Activated naive CD4-positive, alpha-beta T cell treated with anti-CD3 and anti-CD28 coated beads for 36 hours (primary cell): ENCODE measurements around the gene TNFRSF12A. TPM values are rescaled to one million over a fixed set of nuclear protein-coding genes. Genes with fewer than 3 reads are reported as not detected.

Experiments used
- CTCF ChIA-PET: fragments of 350-600 bp; sonication (Branson Sonifier 250); formaldehyde crosslinking; loops from one replicate; lab custom pipeline; 2021; ENCODE audit warnings: antibody characterized with exemption; lab: Charles Lee
- DNase-seq: peaks from one replicate; pipeline ENCODE4 v3.0.0-alpha.2; 2020
- H3K27ac Mint-ChIP-seq: one replicate; pipeline ENCODE4 v1.8.0; 2021; ENCODE audit warnings: mild to moderate bottlenecking, mixed read lengths
- H3K27me3 Mint-ChIP-seq: one replicate; pipeline ENCODE4 v1.8.0; 2021; ENCODE audit warnings: low read depth, mixed read lengths
- H3K36me3 Mint-ChIP-seq: one replicate; pipeline ENCODE4 v1.8.0; 2021; ENCODE audit warnings: low read depth, mixed read lengths
- H3K4me1 Mint-ChIP-seq: one replicate; pipeline ENCODE4 v1.8.0; 2021; ENCODE audit warnings: low read depth, mixed read lengths
- H3K4me3 Mint-ChIP-seq: one replicate; pipeline ENCODE4 v1.8.0; 2021; ENCODE audit warnings: mild to moderate bottlenecking, moderate library complexity, mixed read lengths
- H3K9me3 Mint-ChIP-seq: one replicate; pipeline ENCODE4 v1.8.0; 2021; ENCODE audit warnings: mixed read lengths
- intact Hi-C: fragments of 100-400 bp; cut with micrococcal nuclease; formaldehyde crosslinking; loops from one replicate; pipeline ENCODE4 v1.15.1; 2023
- total RNA-seq, 2 experiments: library from RNA; stranded (reverse); gene quantifications; one replicate each; pipeline ENCODE4 v1.2.3, GENCODE V29; 2021

Gene TNFRSF12A
- total RNA-seq, 2 experiments from 2014 or later, result 0.88 to 0.96 TPM

GRCh38 chr16:3032624-3033023, 12.5 kb downstream of the TNFRSF12A start:
- intact Hi-C loops, result no loop called here
- H3K36me3 Mint-ChIP-seq, result no peaks in the 10 kb centered on the region
- CTCF ChIA-PET, result interaction anchor here (0.8 to 17.7 kb wide), 11 partner anchors 9 to 120 kb away, joined by 3 to 310 read pairs (median 14); partner anchors contain the start of genes BICDL2, CLDN6, CLDN9 and HCFC1R1
- peaks cover 57% of the 10 kb centered on the region for H3K27me3 Mint-ChIP-seq
- no peaks in the 10 kb centered on the region for H3K9me3 Mint-ChIP-seq
- H3K27ac Mint-ChIP-seq, result no peak overlapping the region
- DNase-seq, result no peak
- H3K4me3 Mint-ChIP-seq, result no peak overlapping the region
- peaks cover 22% of the 10 kb centered on the region for H3K4me1 Mint-ChIP-seq

- CTCF ChIA-PET, result interaction anchor here (0.5 to 17.7 kb wide), 7 partner anchors 12 to 92 kb away, joined by 3 to 310 read pairs (median 3); partner anchors contain the start of genes CLDN9 and HCFC1R1
- Mint-ChIP-seq H3K4me3 (no peak overlapping the region), H3K27me3 (peaks cover 65% of the 10 kb centered on the region), H3K9me3 (no peaks in the 10 kb centered on the region), H3K27ac (no peak overlapping the region), H3K36me3 (no peaks in the 10 kb centered on the region), H3K4me1 (peaks cover 9% of the 10 kb centered on the region)
- intact Hi-C loops, result no loop called here
- no peak for DNase-seq
These were observed 15.3 kb downstream of the TNFRSF12A start for GRCh38 chr16:3035289-3035971.

- Mint-ChIP-seq H3K27me3 (peaks cover 63% of the 10 kb centered on the region), H3K4me3 (no peak overlapping the region), H3K27ac (no peak overlapping the region), H3K9me3 (no peaks in the 10 kb centered on the region), H3K4me1 (peaks cover 9% of the 10 kb centered on the region), H3K36me3 (no peaks in the 10 kb centered on the region)
- CTCF ChIA-PET, result interaction anchor here (0.5 to 10.1 kb wide), 5 partner anchors 6 to 91 kb away, joined by 3 to 98 read pairs (median 5); no protein-coding TSS in a partner anchor
- no peak for DNase-seq
- intact Hi-C loops, result no loop called here
These were observed 16.0 kb downstream of the TNFRSF12A start for GRCh38 chr16:3035972-3036725.

- Mint-ChIP-seq H3K36me3 (no peaks in the 10 kb centered on the region), H3K4me3 (no peak within 1 kb of the TSS), H3K9me3 (no peaks in the 10 kb centered on the region), H3K4me1 (peaks cover 9% of the 10 kb centered on the region), H3K27me3 (peaks cover 61% of the 10 kb centered on the region), H3K27ac (no peak within 1 kb of the TSS)
- intact Hi-C loops, result no loop called here
- CTCF ChIA-PET, result interaction anchor here (0.6 to 10.1 kb wide), 5 partner anchors 7 to 91 kb away, joined by 3 to 98 read pairs (median 5); no protein-coding TSS in a partner anchor
- no peak for DNase-seq
These were observed 16.7 kb downstream of the TNFRSF12A start, which contains the start of gene BICDL2 for GRCh38 chr16:3036726-3037315. TSS of gene BICDL2 (minus strand) at chr16:3036944. CDS start at chr16:3035496, 1,448 bp downstream.

GRCh38 chr16:3038256-3038655, 18.1 kb downstream of the TNFRSF12A start:
- Mint-ChIP-seq H3K27me3 (peaks cover 59% of the 10 kb centered on the region), H3K36me3 (no peaks in the 10 kb centered on the region), H3K27ac (no peak overlapping the region), H3K4me1 (peaks cover 9% of the 10 kb centered on the region), H3K9me3 (no peaks in the 10 kb centered on the region), H3K4me3 (no peak overlapping the region)
- CTCF ChIA-PET, result interaction anchor here (0.5 to 10.1 kb wide), 3 partner anchors 9 to 148 kb away, joined by 3 to 98 read pairs (median 6); no protein-coding TSS in a partner anchor
- no peak for DNase-seq
- intact Hi-C loops, result no loop called here

- no peak for DNase-seq
- intact Hi-C loops, result no loop called here
- Mint-ChIP-seq H3K27ac (no peak overlapping the region), H3K4me1 (peaks cover 9% of the 10 kb centered on the region), H3K27me3 (peaks cover 61% of the 10 kb centered on the region), H3K9me3 (no peaks in the 10 kb centered on the region), H3K36me3 (no peaks in the 10 kb centered on the region), H3K4me3 (no peak overlapping the region)
- CTCF ChIA-PET, result interaction anchor here (0.5 to 10.1 kb wide), 5 partner anchors 9 to 149 kb away, joined by 3 to 98 read pairs (median 3); no protein-coding TSS in a partner anchor
These were observed 18.7 kb downstream of the TNFRSF12A start for GRCh38 chr16:3038896-3039295.

- Mint-ChIP-seq H3K4me3 (no peak overlapping the region), H3K27ac (no peak overlapping the region), H3K4me1 (peaks cover 13% of the 10 kb centered on the region), H3K9me3 (no peaks in the 10 kb centered on the region), H3K27me3 (peaks cover 60% of the 10 kb centered on the region), H3K36me3 (peaks cover 1% of the 10 kb centered on the region)
- no peak for DNase-seq
- CTCF ChIA-PET, result interaction anchor here (1.0 to 10.1 kb wide), 2 partner anchors 13 to 39 kb away, joined by 3 to 98 read pairs; no protein-coding TSS in a partner anchor
- intact Hi-C loops, result no loop called here
These were observed 22.2 kb downstream of the TNFRSF12A start for GRCh38 chr16:3042376-3042775.

GRCh38 chr16:3044708-3045107, 24.5 kb downstream of the TNFRSF12A start:
- H3K9me3 Mint-ChIP-seq, result no peaks in the 10 kb centered on the region
- peaks cover 1% of the 10 kb centered on the region for H3K36me3 Mint-ChIP-seq
- CTCF ChIA-PET, result interaction anchor here (0.5 to 10.1 kb wide), 8 partner anchors 10 to 347 kb away, joined by 3 to 98 read pairs (median 4); no protein-coding TSS in a partner anchor
- no peak for DNase-seq
- H3K27me3 Mint-ChIP-seq, result peaks cover 41% of the 10 kb centered on the region
- intact Hi-C loops, result no loop called here
- H3K4me1 Mint-ChIP-seq, result peaks cover 15% of the 10 kb centered on the region
- H3K27ac Mint-ChIP-seq, result no peak overlapping the region
- peak overlapping the region; percentile 38 for H3K4me3 Mint-ChIP-seq

GRCh38 chr16:3045758-3046640, 25.8 kb downstream of the TNFRSF12A start, which contains the start of gene MMP25:
TSS of gene MMP25 (plus strand) at chr16:3046561. CDS start at chr16:3046918, 357 bp downstream.
- H3K36me3 Mint-ChIP-seq, result peaks cover 1% of the 10 kb centered on the region
- intact Hi-C loops, result no loop called here
- H3K4me3 Mint-ChIP-seq, result peak within 1 kb of the TSS; percentile 66
- peaks cover 19% of the 10 kb centered on the region for H3K4me1 Mint-ChIP-seq
- H3K27ac Mint-ChIP-seq, result no peak within 1 kb of the TSS
- H3K27me3 Mint-ChIP-seq, result peaks cover 35% of the 10 kb centered on the region
- no peak for DNase-seq
- CTCF ChIA-PET, result interaction anchor here (2.0 to 10.1 kb wide), 2 partner anchors 12 to 16 kb away, joined by 6 to 98 read pairs; no protein-coding TSS in a partner anchor
- no peaks in the 10 kb centered on the region for H3K9me3 Mint-ChIP-seq

GRCh38 chr16:3046641-3047386, 26.6 kb downstream of the TNFRSF12A start:
- intact Hi-C loops, result no loop called here
- Mint-ChIP-seq H3K9me3 (no peaks in the 10 kb centered on the region), H3K4me3 (peak overlapping the region; percentile 27), H3K27me3 (peaks cover 35% of the 10 kb centered on the region), H3K27ac (no peak overlapping the region), H3K36me3 (peaks cover 1% of the 10 kb centered on the region), H3K4me1 (peaks cover 25% of the 10 kb centered on the region)
- DNase-seq, result no peak
- CTCF ChIA-PET, result interaction anchor here (0.9 to 3.2 kb wide), 4 partner anchors 12 to 82 kb away, joined by 3 to 24 read pairs (median 14); no protein-coding TSS in a partner anchor
